ENCODE data around the gene RAD23A. TPM values are rescaled to one million over a fixed set of nuclear protein-coding genes. Genes with fewer than 3 reads are reported as not detected.
"Not testable (repeated sequence)": the region's sequence is repeated elsewhere in the genome, so short reads cannot be mapped to it uniquely, and the experiment has no call there.

Gene RAD23A
- total RNA-seq, 1 donor from 2014 or later, result 129 TPM

DNA sequence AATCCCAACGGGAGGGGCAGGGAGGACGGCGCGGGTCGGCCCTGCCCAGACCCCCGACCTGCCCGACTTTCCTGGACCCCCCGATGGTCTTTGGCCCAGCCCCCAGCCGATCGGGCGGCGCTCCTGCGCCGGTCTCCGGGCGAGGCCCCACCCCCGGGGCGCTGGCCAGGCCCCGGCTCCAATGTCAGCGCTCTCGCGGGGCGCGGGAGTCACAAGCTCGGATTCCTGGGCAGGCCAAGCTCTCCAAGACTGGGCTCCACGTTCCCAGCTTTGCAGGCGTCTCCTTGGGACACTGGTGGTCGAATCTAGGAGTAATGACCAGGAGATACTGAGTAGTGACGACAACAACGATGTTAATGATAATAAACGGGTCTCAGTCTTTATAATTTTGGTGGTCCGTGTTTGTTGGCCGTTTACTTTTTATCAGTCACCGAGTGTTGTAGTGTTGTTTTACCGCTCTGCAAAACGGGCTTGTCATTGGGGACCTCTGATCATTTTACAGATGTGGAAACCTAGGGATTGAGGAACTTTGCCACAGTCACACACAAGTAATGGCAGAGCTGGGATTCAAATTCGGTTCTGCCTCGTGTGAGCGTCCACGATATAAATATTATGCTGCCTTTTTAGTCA lies 545 bp downstream of the RAD23A start:
- DNase-seq (ENCODE audit: low read depth), result no peak
- TF ChIP-seq, protein P1, sequence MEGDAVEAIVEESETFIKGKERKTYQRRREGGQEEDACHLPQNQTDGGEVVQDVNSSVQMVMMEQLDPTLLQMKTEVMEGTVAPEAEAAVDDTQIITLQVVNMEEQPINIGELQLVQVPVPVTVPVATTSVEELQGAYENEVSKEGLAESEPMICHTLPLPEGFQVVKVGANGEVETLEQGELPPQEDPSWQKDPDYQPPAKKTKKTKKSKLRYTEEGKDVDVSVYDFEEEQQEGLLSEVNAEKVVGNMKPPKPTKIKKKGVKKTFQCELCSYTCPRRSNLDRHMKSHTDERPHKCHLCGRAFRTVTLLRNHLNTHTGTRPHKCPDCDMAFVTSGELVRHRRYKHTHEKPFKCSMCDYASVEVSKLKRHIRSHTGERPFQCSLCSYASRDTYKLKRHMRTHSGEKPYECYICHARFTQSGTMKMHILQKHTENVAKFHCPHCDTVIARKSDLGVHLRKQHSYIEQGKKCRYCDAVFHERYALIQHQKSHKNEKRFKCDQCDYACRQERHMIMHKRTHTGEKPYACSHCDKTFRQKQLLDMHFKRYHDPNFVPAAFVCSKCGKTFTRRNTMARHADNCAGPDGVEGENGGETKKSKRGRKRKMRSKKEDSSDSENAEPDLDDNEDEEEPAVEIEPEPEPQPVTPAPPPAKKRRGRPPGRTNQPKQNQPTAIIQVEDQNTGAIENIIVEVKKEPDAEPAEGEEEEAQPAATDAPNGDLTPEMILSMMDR (conservative IDR thresholded peaks at IDR 0.05; ENCODE audit: low read depth, low read length), result no peak
- H3K4me3 ChIP-seq (ENCODE audit: low read depth, low read length), result peak overlapping the region; percentile 81

GRCh38 chr19:12946731-12947496 lies 1.3 kb downstream of the RAD23A start:
- no peak for DNase-seq (ENCODE audit: low read depth)
- H3K4me3 ChIP-seq (ENCODE audit: low read depth, low read length), result peak overlapping the region; percentile 81
- TF ChIP-seq, protein P1 (conservative IDR thresholded peaks at IDR 0.05; ENCODE audit: low read depth, low read length), result no peak

DNA sequence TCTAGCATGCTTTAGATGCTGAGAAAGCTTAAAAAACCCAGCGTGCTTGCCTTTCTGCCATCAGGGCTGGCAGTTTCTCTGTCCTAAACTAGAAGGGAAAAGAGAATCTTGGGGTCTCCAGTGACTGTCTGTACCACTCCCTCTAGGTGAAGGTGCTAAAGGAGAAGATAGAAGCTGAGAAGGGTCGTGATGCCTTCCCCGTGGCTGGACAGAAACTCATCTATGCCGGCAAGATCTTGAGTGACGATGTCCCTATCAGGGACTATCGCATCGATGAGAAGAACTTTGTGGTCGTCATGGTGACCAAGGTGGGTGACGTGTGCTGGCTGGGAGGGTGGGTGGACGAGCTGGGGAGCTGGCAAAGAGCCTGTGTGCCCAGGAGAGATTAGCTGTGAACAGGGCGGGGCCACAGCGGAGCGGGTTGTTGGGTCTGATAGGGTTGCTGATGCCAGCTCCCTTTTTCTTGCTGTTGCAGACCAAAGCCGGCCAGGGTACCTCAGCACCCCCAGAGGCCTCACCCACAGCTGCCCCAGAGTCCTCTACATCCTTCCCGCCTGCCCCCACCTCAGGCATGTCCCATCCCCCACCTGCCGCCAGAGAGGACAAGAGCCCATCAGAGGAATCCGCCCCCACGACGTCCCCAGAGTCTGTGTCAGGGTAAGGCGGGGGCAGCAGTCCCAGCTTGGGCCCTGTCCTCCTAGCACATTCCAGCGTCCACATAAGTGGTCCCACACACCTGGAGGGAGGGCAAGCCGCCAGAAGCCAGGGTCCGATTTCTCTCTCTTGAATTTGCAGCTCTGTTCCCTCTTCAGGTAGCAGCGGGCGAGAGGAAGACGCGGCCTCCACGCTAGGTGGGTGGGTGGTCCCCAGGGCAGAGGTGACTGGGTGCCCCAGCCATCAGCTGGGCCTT lies 2.3 kb downstream of the RAD23A start:
- no peak overlapping the region for H3K4me3 ChIP-seq (ENCODE audit: low read depth, low read length)
- TF ChIP-seq, protein P1 (conservative IDR thresholded peaks at IDR 0.05; ENCODE audit: low read depth, low read length), result no peak
- DNase-seq (ENCODE audit: low read depth), result no peak

DNA sequence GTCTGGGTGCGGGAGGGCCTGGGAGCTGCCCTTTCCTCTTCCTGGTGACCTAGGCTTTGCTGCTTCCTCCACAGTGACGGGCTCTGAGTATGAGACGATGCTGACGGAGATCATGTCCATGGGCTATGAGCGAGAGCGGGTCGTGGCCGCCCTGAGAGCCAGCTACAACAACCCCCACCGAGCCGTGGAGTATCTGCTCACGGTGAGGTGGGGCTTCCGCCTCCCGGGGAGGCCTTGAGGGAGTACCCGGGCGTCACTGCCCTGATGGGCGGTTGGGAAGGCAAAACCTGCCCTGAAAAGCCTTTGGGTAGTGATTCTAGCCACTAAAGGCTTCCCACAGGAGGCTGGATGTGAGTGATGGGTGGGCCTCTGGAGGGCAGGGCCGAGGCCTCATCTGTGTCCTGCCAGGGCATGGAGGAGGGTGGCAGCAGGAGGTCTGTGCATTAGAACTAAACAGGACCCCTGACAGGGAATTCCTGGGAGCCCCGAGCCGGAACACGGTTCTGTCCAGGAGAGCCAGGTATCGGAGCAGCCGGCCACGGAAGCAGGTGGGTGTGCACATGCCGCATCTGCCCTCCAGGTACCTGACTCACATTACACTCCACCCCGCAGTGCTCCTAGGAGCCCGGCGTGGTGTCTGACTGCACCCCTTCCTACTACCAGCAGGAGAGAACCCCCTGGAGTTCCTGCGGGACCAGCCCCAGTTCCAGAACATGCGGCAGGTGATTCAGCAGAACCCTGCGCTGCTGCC lies 3.1 kb downstream of the RAD23A start:
- no peak overlapping the region for H3K4me3 ChIP-seq (ENCODE audit: low read depth, low read length)
- DNase-seq (ENCODE audit: low read depth), result no peak
- TF ChIP-seq, protein P1 (conservative IDR thresholded peaks at IDR 0.05; ENCODE audit: low read depth, low read length), result no peak

GRCh38 chr19:12949363-12950283 lies 4.0 kb downstream of the RAD23A start:
- no peak for DNase-seq (ENCODE audit: low read depth)
- TF ChIP-seq, protein P1 (conservative IDR thresholded peaks at IDR 0.05; ENCODE audit: low read depth, low read length), result no peak
- no peak overlapping the region for H3K4me3 ChIP-seq (ENCODE audit: low read depth, low read length)

DNA sequence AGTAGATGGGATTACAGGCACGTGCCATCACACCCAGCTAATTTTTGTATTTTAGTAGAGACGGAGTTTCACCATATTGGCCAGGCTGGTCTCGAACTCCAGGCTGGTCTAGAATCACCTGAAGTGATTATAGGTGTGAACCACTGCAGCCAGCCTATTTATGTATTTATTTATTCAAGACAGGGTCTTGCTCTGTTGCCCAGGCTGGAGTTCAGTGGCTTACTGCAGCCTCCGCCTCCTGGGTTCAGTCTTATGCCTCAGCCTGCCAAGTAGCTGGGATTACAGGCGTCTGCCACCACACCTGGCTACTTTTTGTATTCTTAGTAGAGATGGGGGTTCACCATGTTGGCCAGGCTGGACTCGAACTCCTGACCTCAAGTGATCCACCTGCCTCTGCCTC lies 6.4 kb downstream of the RAD23A start:
- H3K4me3 ChIP-seq (ENCODE audit: low read depth, low read length); DNase-seq (ENCODE audit: low read depth): not testable (repeated sequence)
